HG03558 (cell line): ENCODE data around the gene FOXC2.

Experiments
- ATAC-seq: cut with Tn5 transposase; IDR thresholded peaks from one replicate; pipeline ENCODE4 v1.9.1; 2021; ENCODE audit warnings: moderate number of reproducible peaks; ENCODE audit not compliant: unreplicated experiment; ENCODE audit errors: extremely low read depth

Gene FOXC2

DNA sequence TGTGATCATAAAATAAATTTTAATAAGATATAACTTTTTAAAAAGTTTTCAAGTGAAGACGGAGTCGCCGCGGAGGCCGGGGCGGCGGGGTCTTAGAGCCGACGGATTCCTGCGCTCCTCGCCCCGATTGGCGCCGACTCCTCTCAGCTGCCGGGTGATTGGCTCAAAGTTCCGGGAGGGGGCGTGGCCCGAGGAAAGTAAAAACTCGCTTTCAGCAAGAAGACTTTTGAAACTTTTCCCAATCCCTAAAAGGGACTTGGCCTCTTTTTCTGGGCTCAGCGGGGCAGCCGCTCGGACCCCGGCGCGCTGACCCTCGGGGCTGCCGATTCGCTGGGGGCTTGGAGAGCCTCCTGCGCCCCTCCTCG, at the start of gene FOXC2:
Gene FOXC2 (plus strand): TSS at position 229 of the 365 bp plus-strand sequence. CDS start 507 bp downstream, outside the sequence.
- ATAC-seq = no peak

DNA sequence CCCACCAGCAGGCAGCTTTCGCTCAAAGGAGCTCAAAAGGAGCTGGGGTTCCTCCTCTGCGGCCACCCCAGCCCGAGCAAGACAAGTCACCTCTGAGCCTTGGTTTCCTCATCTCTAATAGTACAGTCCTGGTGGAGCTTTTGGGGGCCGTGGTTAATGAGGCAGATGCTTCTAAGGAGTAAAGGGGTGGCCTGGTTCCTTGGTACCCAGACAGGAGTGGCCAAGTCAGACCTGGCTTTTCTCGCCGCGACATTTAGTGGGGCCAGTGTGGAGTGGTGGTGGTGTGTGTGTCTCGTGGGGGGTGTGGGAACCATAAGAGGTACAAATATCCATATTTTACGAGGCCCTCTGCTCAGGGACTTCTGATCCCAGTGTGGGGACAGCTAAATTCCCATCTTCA, 49.6 kb upstream of the FOXC2 start:
- no peak for ATAC-seq

DNA sequence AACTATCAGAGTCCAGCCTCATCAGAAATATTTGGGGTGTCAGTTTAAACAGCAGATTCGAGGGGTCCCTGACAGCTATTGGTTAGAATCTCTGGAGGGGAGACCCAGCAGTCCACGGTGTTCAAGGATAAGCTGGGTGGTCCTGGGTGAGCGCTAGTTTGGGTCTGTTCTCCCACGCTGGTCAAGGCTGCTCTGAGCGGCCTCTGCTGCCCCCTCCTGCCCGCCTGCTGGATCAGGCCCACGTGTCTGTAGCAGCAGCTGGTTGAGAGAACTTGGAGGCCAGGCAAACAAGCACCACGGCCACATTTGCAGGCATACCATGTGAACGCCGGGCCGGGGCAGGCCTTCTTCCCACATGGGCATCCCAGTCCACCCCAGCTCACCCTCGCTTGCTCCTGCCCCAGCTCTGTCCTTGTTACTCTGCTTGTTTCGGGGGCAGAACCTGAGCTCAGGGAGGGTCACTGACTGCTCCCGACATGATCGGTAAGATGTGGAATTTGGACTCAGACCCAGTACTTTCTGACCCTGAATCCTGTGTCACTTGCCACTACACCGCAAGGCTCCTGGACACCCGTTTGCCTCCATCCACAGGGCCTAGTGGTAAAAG, 48.9 kb upstream of the FOXC2 start:
- no peak for ATAC-seq

DNA sequence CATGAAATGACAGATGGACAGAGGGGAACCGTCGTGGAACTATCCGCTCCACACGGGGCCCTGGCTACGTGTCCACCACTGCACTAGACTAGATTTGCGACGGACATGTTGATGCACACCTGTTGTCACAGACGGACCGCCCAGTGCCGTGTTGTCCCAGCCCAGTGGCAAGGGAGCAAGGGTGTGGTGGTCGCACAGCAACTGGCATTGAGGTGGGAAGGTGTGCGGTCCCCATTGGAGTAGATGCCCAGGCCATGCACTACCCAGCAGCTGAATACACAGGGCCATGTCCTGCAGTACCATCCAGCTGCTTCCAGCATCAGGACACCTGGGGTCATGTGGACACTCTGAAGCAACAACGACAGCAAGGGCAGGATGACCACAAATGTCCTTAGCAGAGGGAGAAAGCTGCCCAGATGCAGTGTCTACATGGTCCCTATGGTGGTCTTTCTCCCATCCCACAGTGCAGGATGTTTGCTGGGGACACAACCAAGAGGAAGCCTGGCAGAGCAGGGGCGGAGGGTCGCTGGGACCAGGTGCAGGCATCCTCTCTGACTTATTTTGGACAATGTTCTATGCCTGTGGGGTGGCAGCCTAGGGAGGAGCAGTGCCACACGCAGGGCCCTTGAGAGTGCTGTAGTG, 47.5 kb upstream of the FOXC2 start:
- ATAC-seq = no peak

DNA sequence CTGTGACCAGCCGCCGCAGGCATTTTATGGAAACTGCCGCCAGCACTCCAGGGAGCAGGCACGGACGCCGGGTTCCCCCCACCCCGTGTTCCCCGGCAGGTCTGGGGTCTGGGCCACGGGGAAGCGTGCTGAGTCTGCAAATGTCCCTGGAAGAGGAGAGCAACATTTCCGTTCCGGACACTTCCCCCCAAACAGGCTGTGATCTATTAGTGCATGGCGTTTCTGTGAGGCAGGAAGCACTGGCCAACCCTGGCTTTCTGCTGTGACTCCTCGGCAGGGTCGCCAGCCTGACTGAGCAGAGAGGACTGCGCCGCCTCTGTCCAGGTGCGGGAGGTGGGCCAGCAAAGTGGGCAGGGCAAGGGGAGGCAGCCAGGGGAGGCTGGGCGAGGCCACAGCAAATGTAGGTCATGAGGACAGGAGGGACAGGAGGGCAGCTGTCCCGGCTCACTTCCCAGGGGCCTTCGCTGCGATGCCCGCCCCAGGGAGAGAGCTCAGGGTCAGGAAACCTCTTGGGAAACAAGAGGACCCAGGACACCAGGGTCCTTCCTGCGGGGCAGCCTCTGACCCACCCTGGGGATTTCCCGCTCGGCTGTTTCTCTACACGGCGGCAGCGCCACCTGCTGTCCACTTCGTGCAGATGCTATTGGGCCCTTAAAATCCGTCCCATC, 46.8 kb upstream of the FOXC2 start:
- ATAC-seq = no peak

DNA sequence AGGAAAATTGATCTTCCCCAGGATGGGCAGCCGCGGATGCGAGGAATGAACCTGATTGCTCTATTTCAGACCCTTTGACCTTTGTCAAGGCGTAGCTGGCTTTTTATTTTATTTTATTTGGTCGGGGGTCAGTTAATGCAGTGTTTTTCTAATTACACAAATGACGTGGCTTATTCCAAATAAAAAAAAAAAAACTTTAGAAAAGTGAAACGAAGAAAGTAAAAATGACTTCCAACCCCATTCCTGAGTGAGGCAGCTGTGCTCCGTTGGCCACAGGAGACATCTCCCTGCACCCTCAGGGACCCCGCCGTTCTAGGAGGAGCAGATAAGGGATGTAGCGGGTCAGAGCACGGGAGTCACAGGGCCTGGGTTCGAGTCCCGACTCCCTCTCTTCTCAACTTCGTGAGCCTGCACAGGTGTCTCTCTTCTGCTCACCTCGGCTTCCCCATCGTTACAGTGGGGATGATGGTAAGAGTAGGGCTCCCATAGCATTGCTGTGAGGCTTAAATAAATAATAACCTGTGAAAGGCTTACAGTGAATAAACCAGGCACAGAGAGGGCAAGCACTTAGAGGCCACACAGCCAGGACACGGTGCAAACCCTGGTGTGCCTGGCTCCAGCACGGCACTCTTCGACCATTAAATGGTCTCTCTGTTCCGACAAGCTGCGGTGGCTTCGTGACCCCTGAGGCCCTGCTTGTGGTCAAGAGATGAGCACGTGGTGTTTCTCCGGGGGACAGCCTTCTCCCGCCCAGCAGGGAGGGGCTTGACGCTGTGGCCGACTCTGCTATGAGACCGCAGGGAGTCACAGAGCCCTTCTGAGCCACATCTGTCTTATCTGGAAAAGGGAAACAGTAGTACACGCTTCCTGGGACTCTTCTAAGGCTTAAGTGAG, 46.1 kb upstream of the FOXC2 start:
- no peak for ATAC-seq

DNA sequence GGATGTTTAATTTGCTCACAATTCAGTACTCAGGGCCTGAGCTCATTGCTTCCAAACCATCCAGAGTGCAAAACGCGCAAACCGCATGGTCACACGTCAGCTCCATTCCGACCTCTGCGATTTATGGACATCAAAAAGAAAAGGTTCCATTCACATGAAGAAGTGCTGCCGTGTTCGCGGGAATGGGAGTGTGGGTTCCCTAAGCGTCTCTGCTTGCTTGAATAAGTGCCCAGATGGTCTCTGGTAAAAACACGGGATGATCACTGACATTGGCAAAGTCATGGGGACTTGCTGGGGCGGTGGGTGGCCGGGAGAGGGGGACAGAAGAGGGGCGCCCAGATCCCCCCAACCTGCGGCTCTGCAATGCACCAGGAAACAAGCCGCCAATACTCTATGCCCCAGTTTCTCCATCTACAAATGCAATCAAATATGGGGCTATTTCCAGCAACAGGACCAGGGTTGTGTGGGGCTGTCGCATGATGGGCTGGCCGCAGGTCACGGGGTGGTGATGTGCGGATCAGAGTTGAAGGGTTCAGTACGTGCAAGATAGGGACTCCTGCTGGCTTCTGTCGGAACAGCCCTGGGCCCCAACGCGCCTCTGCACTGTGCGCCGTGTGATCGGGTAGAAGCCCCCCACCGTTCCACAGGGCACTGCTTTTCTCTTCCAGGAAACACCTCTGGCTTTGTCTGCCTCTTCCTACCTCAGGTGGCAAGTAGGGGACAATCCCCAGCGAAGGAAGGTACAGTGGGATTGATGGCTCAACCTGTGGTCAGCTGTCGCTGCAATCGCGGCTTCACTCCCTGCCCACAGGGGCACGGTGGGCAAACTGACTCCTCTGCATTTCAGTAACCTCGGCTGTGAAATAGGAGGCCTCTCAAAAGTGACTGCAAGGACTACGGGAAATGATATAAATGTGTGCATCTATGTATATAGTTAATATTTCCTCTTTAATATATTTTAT, 45.1 kb upstream of the FOXC2 start:
- no peak for ATAC-seq

DNA sequence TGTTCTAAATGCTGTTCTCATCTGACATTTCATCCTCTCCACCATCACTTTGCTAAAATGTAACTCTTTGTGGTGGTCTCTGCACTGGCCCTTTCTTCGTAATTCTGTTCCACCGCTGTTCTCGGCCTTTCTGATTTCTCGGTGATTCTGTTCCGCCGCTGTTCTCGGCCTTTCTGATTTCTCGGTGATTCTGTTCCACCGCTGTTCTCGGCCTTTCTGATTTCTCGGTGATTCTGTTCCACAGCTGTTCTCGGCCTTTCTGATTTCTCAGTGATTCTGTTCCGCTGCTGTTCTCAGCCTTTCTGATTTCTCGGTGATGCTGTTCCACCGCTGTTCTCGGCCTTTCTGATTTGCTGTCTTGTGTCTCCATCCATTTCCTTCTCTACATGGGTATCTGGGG, 44.0 kb upstream of the FOXC2 start:
- ATAC-seq = no peak

DNA sequence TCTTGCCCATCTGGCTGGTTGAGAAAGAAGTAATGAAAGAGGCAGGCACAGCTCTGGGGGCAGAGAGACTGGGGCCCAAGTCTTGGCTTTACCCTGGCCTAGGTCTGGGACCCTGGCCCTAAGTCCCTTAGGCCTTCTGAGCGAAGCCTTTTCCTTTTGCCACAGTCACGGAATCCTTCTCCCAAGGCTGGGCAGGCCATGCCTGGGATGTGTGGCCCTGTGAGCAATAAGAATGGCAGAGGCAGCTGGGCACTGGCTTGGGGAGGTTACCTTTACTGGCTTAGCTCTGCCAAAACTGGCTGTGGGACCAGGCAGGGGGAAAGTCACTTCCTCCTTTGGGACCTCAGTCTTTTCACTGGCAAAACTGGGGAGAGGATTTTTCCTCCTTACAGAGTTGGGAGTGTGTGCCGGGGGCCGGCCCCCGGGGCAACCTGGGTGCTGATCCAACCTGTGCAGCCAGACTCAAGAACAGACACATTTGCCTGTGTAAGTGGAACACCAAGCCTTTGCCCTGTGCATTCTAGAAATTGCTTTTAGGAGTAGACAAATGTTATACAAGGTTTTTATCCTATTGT, 43.4 kb upstream of the FOXC2 start:
- ATAC-seq = no peak

DNA sequence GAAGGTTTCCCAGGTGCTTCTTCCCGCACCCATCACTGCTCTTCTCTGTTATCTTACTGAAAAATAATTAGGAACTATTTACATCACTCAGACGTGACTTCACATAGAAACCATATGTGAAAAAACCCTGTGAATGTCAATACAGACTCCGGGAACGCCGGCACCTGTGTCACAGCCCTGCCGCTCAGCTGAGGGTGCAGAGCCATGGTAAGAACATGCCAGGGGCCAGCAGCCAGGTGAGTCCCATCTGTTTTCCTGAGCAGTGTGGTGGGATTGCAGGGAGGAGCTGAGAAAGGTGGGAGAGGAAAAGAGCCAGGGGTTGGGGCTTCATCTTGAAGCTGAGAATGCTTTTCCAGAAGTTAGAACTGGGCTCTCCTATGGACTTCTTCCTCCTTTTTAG, 42.6 kb upstream of the FOXC2 start:
- ATAC-seq = no peak

DNA sequence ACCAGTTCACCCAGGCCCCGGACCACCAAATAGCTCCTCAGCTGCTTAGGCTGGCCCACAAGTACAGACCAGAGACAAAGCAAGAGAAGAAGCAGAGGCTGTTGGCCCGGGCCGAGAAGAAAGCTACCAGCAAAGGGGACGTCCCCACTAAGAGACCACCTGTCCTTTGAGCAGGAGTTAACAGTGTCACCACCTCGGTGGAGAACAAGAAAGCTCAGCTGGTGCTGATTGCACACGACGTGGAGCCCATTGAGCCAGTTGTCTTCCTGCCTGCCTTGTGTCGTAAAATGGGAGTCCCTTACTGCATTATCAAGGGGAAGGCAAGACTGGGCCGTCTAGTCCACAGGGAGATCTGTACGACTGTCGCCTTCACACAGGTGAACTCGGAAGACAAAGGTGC, 40.9 kb upstream of the FOXC2 start:
- ATAC-seq = no peak

DNA sequence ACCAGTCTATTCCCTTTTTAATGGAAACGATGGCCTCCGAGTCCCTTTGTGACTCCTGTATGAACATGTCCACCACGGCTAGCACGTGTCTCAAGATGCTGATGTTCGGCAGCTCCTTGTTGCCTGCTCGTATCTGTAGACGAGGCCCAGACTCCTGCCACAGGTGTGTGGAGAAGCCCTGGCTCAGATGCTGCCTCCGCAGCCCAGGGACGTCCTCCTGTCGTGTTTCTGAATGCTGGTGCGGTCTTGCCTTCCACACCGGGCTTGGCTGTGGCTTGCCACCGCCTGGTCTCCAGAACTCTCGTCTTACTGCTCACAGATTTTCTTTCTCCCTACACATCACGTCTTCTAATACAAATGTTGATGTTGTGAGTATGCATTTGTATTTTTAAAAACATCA, 39.3 kb upstream of the FOXC2 start:
- ATAC-seq = no peak

DNA sequence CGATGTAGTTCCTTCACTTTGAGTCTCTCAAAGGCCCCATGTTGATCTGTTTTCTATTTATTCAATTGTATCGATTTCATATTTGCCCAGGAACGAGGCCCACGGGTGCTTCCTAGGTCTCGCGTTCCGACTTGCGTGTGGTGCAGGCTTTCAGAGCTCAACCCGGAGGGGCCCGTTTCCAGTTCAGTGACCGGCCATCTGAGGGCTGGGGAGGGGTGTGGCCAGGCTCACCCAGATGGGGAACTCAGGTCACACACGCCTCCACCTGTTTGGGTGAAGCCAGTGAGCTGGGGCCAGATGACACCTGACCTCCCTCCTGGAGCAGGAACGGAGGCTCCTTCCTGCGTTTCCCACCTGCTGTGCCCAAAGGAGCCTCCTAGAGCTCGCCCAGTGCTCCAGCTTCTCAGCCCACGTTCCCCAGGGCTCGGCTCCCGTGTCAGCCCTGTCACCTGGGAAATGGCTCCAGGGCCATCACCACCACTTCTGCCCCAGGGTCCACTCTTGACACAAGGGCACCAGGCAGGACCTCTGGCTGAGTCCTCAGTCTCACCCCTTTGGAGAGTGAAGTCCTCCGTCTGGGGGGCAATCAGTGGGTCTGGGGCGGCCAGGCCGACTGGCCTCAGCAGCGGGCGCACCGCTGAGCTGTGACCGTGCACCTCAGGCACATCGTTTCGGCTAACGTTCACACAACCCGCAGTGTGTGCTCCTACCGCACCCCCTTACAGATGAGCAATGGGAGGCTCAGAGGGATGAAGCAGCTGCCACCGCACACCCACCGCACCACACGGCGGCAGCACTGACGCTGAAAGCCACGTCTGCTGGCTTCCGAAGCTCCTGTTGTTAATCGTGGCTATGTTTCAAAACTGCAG, 38.3 kb upstream of the FOXC2 start:
- no peak for ATAC-seq

DNA sequence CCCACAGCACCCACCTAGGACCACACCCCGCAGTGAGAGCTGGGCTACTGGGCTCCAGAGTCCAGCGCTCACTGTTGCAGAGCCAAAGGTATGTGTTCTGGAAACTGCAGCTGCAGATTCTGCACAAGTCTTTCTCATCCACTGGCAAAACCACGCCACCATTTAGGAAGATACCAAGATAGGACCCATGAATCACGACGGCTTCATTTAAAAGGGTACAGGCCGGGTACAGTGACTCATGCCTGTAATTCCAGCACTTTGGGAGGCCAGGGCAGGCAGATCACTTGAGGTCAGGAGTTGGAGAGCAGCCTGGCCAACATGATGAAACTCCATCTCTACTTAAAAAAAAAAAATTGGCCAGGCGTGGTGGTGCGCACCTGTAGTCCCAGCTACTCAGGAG, 37.5 kb upstream of the FOXC2 start:
- ATAC-seq = no peak

DNA sequence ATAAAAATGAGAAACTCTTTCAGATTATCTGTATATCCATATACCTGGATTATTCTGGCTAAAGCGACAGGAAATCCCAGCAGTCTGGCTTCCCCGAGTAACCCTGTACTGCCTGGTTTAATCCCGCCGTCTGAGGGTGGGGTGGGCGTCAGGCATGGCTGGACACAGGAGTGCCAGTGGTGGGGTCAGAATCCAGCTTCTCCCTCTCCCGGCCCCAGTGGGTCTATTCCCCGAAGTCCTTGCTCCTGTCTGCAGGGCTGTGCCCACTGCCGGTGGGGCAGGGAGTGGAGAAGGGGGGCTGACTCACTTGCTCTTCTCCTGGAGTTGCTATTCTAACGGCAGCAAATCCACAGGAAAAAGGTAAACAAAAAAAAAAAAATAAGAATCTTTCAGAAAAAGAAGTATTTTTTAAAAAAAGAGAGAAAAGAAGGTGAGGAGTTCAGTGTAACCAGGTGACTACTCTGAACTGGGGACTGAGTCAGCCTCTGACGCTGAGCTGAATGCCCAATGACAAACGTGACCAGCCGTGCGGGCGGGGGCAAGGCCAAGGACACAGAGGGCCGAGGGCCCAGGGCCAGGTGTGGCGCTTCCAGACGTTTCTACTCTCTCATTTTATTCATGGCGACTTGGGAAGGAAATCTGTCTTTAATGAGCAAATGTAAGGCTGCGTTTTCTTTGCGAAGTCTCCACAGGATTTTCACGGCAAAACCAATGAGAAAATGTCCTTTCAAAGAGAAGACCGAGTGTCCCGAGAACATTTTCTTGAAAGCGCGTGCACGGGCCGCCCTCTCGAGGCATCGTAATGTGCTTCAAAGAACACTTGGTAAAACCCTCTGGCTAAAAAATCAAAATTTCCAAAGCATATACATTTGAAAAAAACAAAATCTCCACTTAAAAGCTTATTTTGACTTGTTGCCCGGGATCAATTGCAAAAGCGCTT, 36.1 kb upstream of the FOXC2 start:
- no peak for ATAC-seq

DNA sequence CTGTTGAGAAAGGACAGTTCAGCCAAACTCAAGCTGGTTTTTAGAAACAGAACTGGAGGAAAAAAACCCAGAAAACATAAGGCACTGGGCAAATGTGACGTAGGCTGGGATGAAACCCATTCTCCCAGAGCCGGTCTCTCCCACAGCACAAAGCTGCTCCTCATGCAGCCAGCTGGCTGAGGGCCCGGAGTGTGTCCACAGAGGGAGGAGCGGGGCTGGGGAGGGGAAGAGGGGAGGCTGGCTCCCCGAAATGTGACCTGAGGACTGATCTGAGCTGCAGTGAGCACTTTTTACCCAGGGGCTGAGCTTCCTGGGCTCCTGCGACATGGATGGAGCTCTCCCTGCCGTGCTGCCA, 35.5 kb upstream of the FOXC2 start:
- no peak for ATAC-seq

DNA sequence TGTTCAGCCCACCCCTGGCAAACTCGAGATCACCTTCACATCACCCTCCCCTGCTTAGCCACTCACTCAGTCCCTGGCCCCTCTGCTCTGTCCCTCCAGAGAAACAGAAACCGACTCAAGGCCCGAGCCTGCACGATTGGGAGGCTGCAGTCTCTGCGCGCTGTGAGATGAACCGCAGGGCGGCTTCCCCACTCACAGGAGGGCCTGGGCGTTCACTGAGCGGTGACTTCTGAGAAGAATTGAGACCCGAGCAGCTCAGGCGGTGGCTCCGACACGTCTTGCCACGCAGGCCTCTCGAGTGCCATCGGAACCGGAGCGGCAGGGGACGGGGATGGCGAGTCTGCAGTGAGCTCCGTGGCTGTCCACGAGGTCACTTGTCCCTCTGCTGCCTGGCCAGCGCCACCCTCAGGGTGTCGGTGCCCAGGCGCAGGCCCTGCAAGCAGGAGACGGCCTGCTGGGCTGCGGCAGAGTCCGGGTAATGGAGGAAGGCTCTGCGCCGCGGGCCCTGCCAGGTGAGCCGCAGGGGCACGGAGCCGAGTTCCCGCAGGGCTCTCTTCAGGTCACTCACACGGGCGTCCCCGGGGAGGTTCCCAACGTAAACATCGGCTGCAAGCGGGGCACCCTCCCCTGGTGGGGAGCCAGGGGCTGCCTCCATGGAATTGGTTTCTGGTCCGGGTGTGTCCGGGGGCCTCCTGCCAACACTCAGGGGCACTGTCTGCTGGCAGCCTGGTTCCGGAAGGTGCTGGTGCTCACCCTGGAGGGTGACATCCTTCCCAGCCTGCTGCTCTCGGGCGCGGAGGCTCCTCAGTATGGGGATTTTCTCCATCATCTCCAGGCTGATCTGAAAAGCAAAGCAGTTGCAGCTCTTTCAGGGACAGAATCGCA, 34.7 kb upstream of the FOXC2 start:
- no peak for ATAC-seq
